GM19372 (cell line): ENCODE results near the gene CSTB.
A peak's percentile ranks its signal among the peaks of the same experiment; 100 is the strongest.

ENCODE experiments used
- ATAC-seq: cut with Tn5 transposase; IDR thresholded peaks from one replicate; pipeline ENCODE4 v1.9.1; 2021; ENCODE audit warnings: mild to moderate bottlenecking, low read depth, moderate library complexity; ENCODE audit not compliant: unreplicated experiment

CSTB gene

GRCh38 chr21:43811262-43812105 lies 35.4 kb upstream of the CSTB start:
- no peak for ATAC-seq

- ATAC-seq: no peak
Measured at GRCh38 chr21:43810505-43811261, 34.6 kb upstream of the CSTB start.

DNA sequence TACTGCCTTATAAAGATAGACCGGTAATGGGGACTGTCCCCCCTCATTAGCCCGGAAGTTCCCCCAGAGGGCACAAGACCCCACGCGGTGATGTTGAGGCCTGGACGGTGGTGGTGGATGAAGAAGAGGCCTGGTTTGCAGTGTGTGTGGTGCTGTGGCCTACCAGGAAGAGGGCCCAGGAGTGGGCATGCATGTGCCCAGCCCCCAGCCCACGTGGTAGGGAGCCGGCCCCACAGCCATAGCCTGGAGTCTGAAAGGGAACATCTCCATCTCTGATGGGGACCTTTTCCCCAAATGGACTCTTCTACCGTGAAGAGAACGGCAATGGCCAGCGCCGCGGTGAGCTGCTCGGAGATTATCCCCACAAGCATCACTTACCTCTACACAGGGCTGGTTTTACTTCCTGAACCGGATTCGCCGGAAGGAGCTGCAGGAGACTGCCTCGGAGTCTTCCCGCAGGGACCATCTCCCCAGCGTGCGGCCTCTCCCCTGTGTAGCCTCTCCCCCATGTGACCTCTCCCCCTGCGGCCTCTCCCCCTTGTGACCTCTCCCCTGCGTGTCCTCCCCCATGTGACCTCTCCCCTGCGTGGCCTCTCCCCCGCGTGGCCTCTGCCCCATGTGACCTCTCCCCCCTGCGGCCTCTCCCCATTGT lies 33.9 kb upstream of the CSTB start:
- ATAC-seq: no peak

DNA sequence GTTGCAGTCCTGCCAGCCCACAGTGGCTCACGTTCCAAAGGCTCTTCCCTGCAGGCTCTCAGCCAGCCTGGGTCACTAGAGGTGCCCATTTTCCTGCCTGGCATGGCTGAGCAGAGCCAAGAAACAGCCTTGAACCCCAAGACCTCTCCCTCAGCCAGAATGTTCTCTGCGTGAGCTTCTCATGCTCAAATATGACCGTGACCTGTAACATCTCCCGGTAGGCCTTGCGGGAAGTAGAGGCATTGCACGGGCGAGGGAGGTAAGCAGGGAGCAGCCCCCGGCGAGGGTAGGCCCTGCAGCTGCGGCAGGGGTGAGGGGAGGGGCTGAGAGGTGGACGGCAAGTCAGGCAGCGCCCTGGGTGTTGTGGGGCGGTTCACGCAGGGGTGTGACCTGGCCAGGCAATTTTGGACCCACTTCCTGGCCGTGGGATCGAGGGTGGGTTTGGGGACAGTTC lies 33.3 kb upstream of the CSTB start:
- ATAC-seq: no peak

- no peak for ATAC-seq
Measured at GRCh38 chr21:43808832-43809251, 32.7 kb upstream of the CSTB start.

- ATAC-seq: no peak
Measured at GRCh38 chr21:43808367-43808766, 32.3 kb upstream of the CSTB start.

- no peak for ATAC-seq
Measured at GRCh38 chr21:43806017-43806710, 30.1 kb upstream of the CSTB start.

GRCh38 chr21:43805275-43805800 lies 29.2 kb upstream of the CSTB start:
- ATAC-seq: peak; percentile 90

DNA sequence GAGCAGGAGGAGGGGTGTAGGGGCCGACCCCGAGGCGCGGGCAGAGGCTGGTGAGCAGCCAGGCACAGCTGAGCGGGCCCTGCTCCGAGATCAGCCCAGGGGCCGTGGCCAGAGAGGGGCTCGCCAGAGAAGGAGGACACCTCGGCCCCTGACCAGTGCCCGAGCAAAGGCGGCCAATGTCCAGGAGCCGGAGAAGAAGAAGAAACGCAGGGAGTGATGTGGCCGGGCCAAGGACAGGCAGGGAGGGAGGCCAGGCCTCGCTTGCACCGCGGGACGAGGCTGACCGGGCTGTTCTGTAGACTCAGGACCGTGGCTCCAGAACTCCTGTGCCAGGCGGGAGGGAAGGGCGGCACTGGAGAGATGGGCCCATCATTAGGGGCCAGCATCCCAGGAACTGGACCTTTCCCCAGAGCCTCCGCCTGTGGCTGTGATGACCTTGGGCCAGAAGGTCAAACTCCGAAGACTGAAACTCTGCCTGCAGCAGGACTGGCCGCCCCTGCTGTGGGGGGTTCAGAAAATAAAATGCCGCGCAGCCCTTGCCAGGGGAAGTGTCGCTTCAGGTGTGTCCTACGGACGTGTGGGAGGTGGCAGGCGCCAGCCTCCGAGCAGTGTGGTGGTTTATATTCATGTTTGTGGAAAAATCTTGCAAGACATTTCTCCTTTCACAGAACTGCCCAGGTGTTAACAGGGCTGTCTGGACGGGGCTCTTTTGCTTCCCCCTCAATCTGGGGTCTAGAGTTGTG lies 27.6 kb upstream of the CSTB start:
- ATAC-seq: no peak

GRCh38 chr21:43802713-43803313 lies 26.7 kb upstream of the CSTB start:
- ATAC-seq: no peak

GRCh38 chr21:43801006-43801783 lies 25.1 kb upstream of the CSTB start:
- ATAC-seq: no peak

DNA sequence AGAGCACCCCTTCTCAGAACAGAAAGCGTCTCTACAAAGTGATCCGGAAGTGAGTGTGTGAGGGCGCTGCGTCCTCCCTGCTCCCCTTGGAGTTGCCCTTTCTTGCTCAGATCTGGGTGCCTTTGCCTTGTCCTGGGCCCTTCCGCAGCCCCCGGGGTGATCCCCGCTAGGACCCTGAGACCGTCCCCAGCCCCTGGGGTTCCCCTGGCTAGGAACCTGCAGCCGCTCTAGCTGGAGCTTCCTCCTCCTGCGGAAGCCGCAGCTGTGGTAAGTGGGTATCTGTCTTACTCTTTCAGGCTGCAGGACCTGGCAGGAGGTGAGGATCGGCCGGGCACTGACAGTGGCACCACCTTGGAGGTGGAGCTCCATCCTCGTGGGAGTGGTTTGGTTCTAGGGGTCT lies 24.5 kb upstream of the CSTB start:
- ATAC-seq: no peak

DNA sequence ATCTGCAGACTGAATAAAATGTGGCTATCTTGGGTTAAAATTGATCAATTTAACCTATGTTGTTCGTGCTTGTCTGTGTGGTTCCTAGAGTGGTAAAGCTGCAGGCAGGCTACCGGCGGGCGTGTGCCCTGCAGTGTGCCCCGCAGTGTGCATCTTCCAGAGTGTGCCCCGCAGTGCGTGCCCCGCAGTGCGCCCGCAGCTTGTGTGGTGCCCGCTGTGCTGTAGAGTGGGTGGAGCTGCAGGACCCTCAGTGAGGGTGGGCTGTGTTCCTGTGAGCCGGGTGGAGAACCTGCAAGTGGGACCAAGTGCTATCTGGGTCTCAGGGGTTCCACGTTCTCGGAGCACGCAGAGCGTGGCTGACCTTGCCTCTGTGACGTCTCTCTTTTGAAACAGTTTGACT lies 24.0 kb upstream of the CSTB start:
- no peak for ATAC-seq

GRCh38 chr21:43799301-43799840 lies 23.3 kb upstream of the CSTB start:
- no peak for ATAC-seq

DNA sequence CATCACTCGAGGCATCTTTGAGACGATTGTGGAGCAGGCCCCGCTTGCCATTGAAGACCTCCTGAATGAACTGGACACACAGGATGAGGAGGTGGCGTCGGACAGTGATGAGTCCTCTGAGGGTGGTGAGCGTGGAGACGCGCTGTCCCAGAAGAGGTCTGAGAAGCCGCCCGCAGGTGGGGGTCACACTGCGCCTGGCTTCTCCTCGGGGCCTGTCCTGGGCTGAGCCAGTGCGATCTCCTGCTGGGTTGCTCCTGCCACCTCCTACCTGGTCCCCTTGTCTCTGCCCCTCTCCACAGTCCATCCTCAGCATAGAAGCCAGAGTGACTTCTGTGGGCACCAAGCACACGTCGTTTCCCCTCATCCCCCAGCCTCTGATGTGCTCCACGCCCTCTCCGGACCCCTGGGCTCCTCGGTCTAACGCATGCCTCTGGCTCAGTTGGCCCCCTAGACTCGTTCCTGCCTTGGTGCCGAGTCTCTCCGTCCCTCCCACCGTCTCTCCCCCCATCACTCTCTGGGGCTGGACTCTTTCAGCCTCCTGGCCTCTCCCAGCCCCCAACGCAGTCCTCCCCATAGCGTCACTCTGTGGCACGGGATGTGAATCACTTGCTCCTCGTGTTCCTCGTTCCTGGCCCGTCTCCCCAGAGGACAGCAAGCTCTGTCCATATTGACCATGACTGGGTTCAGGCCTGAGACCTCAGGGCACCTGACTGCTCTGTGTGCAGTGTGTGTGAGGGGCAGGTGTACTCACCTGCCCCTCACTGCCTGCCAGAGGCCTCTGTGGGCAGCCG lies 22.0 kb upstream of the CSTB start:
- no peak for ATAC-seq

DNA sequence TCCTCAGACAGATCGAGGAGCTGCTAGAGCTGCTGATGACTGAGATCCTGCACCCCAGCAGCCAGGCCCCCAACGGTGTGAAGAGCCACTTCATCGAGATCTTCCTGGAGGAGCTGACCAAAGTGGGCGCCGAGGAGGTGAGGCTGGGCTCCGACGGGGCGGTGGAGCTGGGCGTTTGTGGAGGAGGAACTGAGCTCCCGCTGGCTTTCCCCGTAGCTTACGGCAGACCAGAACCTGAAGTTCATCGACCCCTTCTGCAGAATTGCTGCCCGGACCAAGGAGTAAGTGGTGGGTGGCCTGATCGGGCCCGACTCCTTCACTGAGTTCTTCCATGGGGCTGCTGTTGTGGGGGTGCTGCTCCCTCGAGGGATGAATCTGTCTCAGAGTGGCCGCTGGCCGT lies 21.3 kb upstream of the CSTB start:
- no peak for ATAC-seq

DNA sequence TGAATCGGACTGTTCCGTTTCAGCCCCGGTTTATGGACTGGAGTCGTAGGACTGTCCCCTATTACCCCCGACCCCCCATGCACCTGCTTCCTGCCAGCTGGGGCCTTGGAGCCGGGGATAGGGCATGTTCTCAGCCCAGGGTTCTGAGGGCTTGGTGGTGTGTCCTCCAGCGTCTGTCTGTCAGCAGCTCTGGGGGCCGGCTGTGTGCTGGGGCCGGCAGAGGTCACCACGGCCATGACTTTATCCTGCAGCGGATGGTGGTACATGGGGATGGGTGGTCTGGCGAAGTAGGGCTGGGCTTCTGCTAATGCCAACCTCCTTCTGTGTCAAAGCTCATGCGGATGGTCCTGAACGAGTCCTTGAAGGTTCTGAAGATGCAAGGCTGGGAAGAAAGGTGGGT lies 18.7 kb upstream of the CSTB start:
- ATAC-seq: no peak

DNA sequence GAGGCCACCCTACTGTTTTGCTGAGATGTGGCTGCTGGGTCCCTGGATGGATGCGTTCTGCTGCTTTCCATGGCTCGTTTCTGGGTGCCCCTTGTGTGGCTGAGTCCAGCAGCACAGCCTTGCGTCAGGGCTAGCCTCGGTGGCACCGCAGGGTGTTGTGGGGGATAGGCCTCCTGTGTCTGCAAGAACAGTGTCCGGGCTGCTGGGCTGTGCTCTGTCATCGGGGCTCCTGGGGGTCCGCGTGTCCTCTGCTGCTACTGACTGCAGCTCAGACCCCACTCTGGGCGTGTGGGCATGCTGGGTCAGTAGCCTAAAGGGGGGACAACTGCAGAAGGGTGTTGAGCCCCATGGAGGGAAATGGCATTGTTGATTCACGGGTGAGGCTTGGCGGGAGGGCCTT lies 18.2 kb upstream of the CSTB start:
- ATAC-seq: no peak
